MCF 10A (cell line): ENCODE results near the gene PCDHB13. TPM values are rescaled to one million over a fixed set of nuclear protein-coding genes. Genes with fewer than 3 reads are reported as not detected.
"Not testable (repeated sequence)": the region's sequence is repeated elsewhere in the genome, so short reads cannot be mapped to it uniquely, and the experiment has no call there.

Experiments
- BruUV-seq: library from RNA; stranded (reverse); fragments of 400-500 nt; replicated peaks from 2 replicates; lab custom pipeline; 2021; lab: Mats Ljungman, UMichigan
- CTCF ChIA-PET: fragments of 300-600 bp; sonication (Branson Sonifier 250); formaldehyde crosslinking; extraction: SDS; loops from one replicate; lab custom pipeline; 2021; ENCODE audit warnings: antibody characterized with exemption, inconsistent platforms; lab: Yijun Ruan, JAX
- POLR2A ChIA-PET: fragments of 300-600, 350-650 bp; sonication (Branson Sonifier 250); formaldehyde crosslinking; extraction: SDS; loops from one replicate; lab custom pipeline; 2020; ENCODE audit warnings: antibody characterized with exemption, inconsistent platforms; lab: Yijun Ruan, JAX
- DNase-seq: peaks from one replicate; pipeline ENCODE4 v3.0.0-alpha.2; 2018; ENCODE audit not compliant: unreplicated experiment
- H3K27ac Mint-ChIP-seq: one replicate; pipeline ENCODE4 v1.8.0; 2022; ENCODE audit warnings: mild to moderate bottlenecking, low read depth, mixed read lengths; ENCODE audit not compliant: unreplicated experiment
- H3K27me3 Mint-ChIP-seq: one replicate; pipeline ENCODE4 v1.8.0; 2022; ENCODE audit warnings: mixed read lengths; ENCODE audit not compliant: insufficient read depth, unreplicated experiment
- H3K36me3 Mint-ChIP-seq: one replicate; pipeline ENCODE4 v1.8.0; 2022; ENCODE audit warnings: mild to moderate bottlenecking, moderate library complexity, mixed read lengths; ENCODE audit not compliant: insufficient read depth, unreplicated experiment
- H3K4me1 Mint-ChIP-seq: one replicate; pipeline ENCODE4 v1.8.0; 2022; ENCODE audit warnings: mixed read lengths; ENCODE audit not compliant: insufficient read depth, unreplicated experiment
- H3K4me3 Mint-ChIP-seq: one replicate; pipeline ENCODE4 v1.8.0; 2022; ENCODE audit warnings: mild to moderate bottlenecking, moderate library complexity, mixed read lengths; ENCODE audit not compliant: unreplicated experiment
- H3K9me3 Mint-ChIP-seq: one replicate; pipeline ENCODE4 v1.8.0; 2022; ENCODE audit warnings: mixed read lengths; ENCODE audit not compliant: unreplicated experiment
- CTCF ChIP-seq: fragments of 200-600 bp; IDR thresholded peaks from one replicate; pipeline ENCODE4 v1.8.0; 2022; ENCODE audit warnings: antibody characterized with exemption, mild to moderate bottlenecking; ENCODE audit not compliant: unreplicated experiment
- intact Hi-C: fragments of 100-400 bp; cut with micrococcal nuclease; formaldehyde crosslinking; loops from 2 replicates; pipeline ENCODE4 v1.14.1; 2022
- total RNA-seq: library from RNA; stranded (reverse); gene quantifications from 2 replicates; pipeline ENCODE4 v1.2.3, GENCODE V29; 2022

PCDHB13 gene
- total RNA-seq, 1 experiment from 2014 or later = 3.5 TPM

DNA sequence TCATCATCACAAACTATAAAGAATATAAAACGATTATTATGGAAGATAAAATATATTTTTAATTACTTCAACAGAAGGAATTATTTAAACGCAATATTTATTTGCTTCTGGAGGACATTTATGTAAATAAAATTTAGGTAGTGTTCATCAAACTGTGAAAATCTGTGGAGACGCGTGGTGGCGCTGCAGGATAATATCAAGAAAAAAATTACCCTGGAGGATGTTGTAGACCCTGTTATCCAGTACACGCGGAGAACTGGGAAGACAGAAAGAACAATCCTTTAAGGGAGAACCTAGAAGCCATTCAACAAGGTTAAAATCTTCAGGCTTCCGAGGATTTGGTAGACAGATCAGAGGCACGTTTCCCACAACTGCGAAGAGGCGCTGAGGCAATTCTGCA, 5.2 kb upstream of the PCDHB13 start, which contains the start of gene PCDHB12:
Gene PCDHB12 (plus strand): TSS at position 242 of the 400 bp plus-strand sequence. CDS start 189 bp downstream, outside the sequence.
- CTCF ChIA-PET = interaction anchor here (0.5 to 2.5 kb wide), 12 partner anchors 9 to 359 kb away, joined by 3 to 22 read pairs (median 3); partner anchors contain the start of genes PCDHB11, PCDHB14, PCDHGB3 and TAF7
- BruUV-seq = no TSS peak
- peak; percentile 60 for DNase-seq
- Mint-ChIP-seq H3K27ac (no peak within 1 kb of the TSS), H3K4me3 (peak within 1 kb of the TSS; percentile 72), H3K27me3 (no peaks in the 10 kb centered on the region), H3K4me1 (no peaks in the 10 kb centered on the region), H3K9me3 (peaks cover 13% of the 10 kb centered on the region), H3K36me3 (no peaks in the 10 kb centered on the region)
- POLR2A ChIA-PET = interaction anchor here (0.6 to 1.2 kb wide), 4 partner anchors 11 to 456 kb away, joined by 3 to 4 read pairs (median 4); partner anchors contain the start of gene TAF7
- intact Hi-C loops = no loop called here
- TF ChIP-seq CTCF = peak; percentile 38

- POLR2A ChIA-PET, H3K36me3 Mint-ChIP-seq, H3K27ac Mint-ChIP-seq, H3K4me3 Mint-ChIP-seq, H3K4me1 Mint-ChIP-seq, intact Hi-C loops, CTCF ChIA-PET, BruUV-seq, DNase-seq, H3K27me3 Mint-ChIP-seq: not testable (repeated sequence)
- H3K9me3 Mint-ChIP-seq = peaks cover 20% of the 10 kb centered on the region
Measured at GRCh38 chr5:141210281-141210680, 3.4 kb upstream of the PCDHB13 start.

DNA sequence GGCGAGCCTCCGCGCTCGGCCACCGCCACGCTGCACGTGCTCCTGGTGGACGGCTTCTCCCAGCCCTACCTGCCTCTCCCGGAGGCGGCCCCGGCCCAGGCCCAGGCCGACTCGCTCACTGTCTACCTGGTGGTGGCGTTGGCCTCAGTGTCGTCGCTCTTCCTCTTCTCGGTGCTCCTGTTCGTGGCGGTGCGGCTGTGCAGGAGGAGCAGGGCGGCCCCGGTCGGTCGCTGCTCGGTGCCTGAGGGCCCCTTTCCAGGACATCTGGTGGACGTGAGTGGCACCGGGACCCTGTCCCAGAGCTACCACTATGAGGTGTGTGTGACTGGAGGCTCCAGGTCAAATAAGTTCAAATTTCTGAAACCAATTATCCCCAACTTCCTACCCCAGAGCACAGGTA, 2.9 kb upstream of the PCDHB13 start:
- H3K27me3 Mint-ChIP-seq, H3K4me3 Mint-ChIP-seq, DNase-seq, BruUV-seq, CTCF ChIA-PET, H3K4me1 Mint-ChIP-seq, POLR2A ChIA-PET, intact Hi-C loops, H3K27ac Mint-ChIP-seq, H3K36me3 Mint-ChIP-seq: not testable (repeated sequence)
- H3K9me3 Mint-ChIP-seq = peaks cover 22% of the 10 kb centered on the region

- H3K4me1 Mint-ChIP-seq, H3K4me3 Mint-ChIP-seq, H3K27ac Mint-ChIP-seq, H3K27me3 Mint-ChIP-seq, H3K36me3 Mint-ChIP-seq, DNase-seq, intact Hi-C loops: not testable (repeated sequence)
- CTCF ChIA-PET = interaction anchor here (1.2 to 4.0 kb wide), 6 partner anchors 9 to 349 kb away, joined by 4 to 18 read pairs (median 8); partner anchors contain the start of genes PCDHB10, PCDHB14 and TAF7
- BruUV-seq = TSS peak; percentile 35
- H3K9me3 Mint-ChIP-seq = peaks cover 20% of the 10 kb centered on the region
- POLR2A ChIA-PET = interaction anchor here (1.5 kb wide), 1 partner anchor 350 kb away, joined by 6 read pairs; no protein-coding TSS in a partner anchor
Measured at GRCh38 chr5:141214583-141214982, 864 bp downstream of the PCDHB13 start.

GRCh38 chr5:141215504-141215903, 1.8 kb downstream of the PCDHB13 start:
- H3K4me1 Mint-ChIP-seq, H3K36me3 Mint-ChIP-seq, intact Hi-C loops, BruUV-seq, H3K27ac Mint-ChIP-seq, H3K27me3 Mint-ChIP-seq, H3K4me3 Mint-ChIP-seq, DNase-seq: not testable (repeated sequence)
- ChIA-PET CTCF (interaction anchor here (4.0 kb wide), 1 partner anchor 348 kb away, joined by 18 read pairs; no protein-coding TSS in a partner anchor), POLR2A (interaction anchor here (1.7 kb wide), 1 partner anchor 342 kb away, joined by 4 read pairs; no protein-coding TSS in a partner anchor)
- H3K9me3 Mint-ChIP-seq = peaks cover 27% of the 10 kb centered on the region

DNA sequence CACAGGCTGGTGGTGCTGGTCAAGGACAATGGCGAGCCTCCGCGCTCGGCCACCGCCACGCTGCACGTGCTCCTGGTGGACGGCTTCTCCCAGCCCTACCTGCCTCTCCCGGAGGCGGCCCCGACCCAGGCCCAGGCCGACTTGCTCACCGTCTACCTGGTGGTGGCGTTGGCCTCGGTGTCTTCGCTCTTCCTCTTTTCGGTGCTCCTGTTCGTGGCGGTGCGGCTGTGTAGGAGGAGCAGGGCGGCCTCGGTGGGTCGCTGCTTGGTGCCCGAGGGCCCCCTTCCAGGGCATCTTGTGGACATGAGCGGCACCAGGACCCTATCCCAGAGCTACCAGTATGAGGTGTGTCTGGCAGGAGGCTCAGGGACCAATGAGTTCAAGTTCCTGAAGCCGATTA, 2.3 kb downstream of the PCDHB13 start:
- DNase-seq, BruUV-seq, H3K36me3 Mint-ChIP-seq, H3K4me3 Mint-ChIP-seq, H3K27ac Mint-ChIP-seq, H3K4me1 Mint-ChIP-seq, H3K27me3 Mint-ChIP-seq, intact Hi-C loops: not testable (repeated sequence)
- POLR2A ChIA-PET = interaction anchor here (1.7 kb wide), 1 partner anchor 342 kb away, joined by 4 read pairs; no protein-coding TSS in a partner anchor
- CTCF ChIA-PET = interaction anchor here (1.1 to 1.5 kb wide), 2 partner anchors 16 to 342 kb away, joined by 3 to 6 read pairs; no protein-coding TSS in a partner anchor
- H3K9me3 Mint-ChIP-seq = peaks cover 24% of the 10 kb centered on the region
